ENCODE data around the gene CADM4. TPM values are rescaled to one million over a fixed set of nuclear protein-coding genes. Genes with fewer than 3 reads are reported as not detected.
A peak's percentile ranks its signal among the peaks of the same experiment; 100 is the strongest.

Gene CADM4, protein sequence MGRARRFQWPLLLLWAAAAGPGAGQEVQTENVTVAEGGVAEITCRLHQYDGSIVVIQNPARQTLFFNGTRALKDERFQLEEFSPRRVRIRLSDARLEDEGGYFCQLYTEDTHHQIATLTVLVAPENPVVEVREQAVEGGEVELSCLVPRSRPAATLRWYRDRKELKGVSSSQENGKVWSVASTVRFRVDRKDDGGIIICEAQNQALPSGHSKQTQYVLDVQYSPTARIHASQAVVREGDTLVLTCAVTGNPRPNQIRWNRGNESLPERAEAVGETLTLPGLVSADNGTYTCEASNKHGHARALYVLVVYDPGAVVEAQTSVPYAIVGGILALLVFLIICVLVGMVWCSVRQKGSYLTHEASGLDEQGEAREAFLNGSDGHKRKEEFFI
- 6.9 TPM for polyA plus RNA-seq (2013, experiment 1 of 2)
- 6.5 TPM for polyA plus RNA-seq (2013, experiment 2 of 2)

DNA sequence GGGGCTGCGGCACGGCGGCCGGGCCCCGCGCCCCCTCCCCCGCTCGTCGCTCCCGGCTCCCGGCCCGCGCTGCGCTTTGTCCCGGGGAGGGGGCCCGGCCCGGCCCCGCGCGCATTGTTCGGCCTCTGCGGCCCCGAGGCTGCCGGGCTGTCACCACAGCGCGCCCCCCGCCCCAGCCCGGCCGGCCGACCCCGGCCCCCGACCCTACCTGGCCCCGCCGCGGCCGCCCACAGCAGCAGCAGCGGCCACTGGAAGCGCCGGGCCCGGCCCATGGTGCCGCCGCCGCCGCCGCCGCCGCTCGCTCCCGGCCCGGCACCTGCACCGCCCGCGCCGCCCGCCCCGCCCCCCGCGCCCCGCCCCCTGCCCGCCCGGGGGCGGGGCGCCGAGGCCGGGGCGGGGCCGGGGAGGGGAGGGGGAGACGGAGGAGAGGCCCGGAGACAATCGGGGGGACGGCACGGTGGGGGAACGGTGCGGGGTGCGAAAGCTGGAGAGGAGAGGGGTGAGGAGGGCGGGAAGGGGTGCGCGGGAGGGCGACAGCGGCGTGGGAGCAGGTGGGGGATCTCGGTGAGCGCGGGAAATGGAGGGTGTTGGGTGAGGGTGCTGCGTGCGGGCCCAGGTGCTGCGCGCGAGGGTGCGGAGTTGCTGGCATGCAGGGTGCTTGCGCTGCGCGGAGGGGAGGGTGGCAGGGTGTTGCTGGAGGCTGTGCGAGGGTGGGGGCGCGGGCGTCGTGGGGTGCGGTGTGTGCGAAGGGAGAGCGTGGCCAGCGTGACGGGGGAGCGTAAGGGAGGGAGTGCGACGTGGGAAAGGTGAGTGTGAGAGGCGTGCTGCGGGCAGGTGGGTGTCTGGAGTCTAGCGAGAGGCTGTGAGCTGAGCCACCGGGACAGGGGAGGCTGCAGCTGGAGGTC is at the start of gene CADM4:
Gene CADM4 (minus strand): TSS at position 332 of the 905 bp plus-strand sequence. CDS start 60 bp downstream, at position 272.
- H4K8ac ChIP-seq (ENCODE audit: low read length): peak within 1 kb of the TSS; percentile 42
- H3K27ac ChIP-seq (ENCODE audit: low read length, poor library complexity, severe bottlenecking): no peak within 1 kb of the TSS
- H3K23ac ChIP-seq (ENCODE audit: low read length in 2 of 2): peak within 1 kb of the TSS in 1 of 2 experiments; percentile 20
- peak within 1 kb of the TSS in 1 of 2 experiments; percentile 68 for H3K14ac ChIP-seq (ENCODE audit: low read length in 2 of 2)
- 2% methylated on average over 51 of the region's 110 CpGs for WGBS
- H2BK15ac ChIP-seq (ENCODE audit: low read depth, poor library complexity, severe bottlenecking): no peak within 1 kb of the TSS
- peak within 1 kb of the TSS; percentile 50 for H2BK120ac ChIP-seq (ENCODE audit: low read depth, low read length)
- no peaks in the 10 kb centered on the region for H3K9me3 ChIP-seq (ENCODE audit: control insufficient read depth, low read length)
- peaks cover 0 to 36% of the 10 kb centered on the region in 2 experiments for H3K27me3 ChIP-seq (ENCODE audit: control insufficient read depth in 1 of 2, insufficient read depth in 1 of 2, low read length in 2 of 2)
- H3K4me3 ChIP-seq (ENCODE audit: insufficient read depth in 1 of 2, low read depth in 1 of 2, low read length in 2 of 2): peak within 1 kb of the TSS; percentile 62 to 81
- no peak within 1 kb of the TSS for H2BK5ac ChIP-seq (ENCODE audit: low read depth, low read length, poor library complexity, severe bottlenecking)
- H2AFZ ChIP-seq (ENCODE audit: low read depth, low read length): peak within 1 kb of the TSS; percentile 83
- no peak for DNase-seq
- no peaks in the 10 kb centered on the region for H3K36me3 ChIP-seq (ENCODE audit: control insufficient read depth in 1 of 2, insufficient read depth in 2 of 2, low read depth in 1 of 2, low read length in 2 of 2)
- H3K18ac ChIP-seq (ENCODE audit: low read depth in 1 of 2, low read length in 2 of 2): peak within 1 kb of the TSS in 1 of 2 experiments; percentile 54
- no peak within 1 kb of the TSS for H2BK12ac ChIP-seq (ENCODE audit: low read length in 2 of 2)
- H2AK5ac ChIP-seq (ENCODE audit: low read length, severe bottlenecking): no peak within 1 kb of the TSS
- H3K9ac ChIP-seq (ENCODE audit: low read length): no peak within 1 kb of the TSS
- peak within 1 kb of the TSS; percentile 5 for H4K91ac ChIP-seq (ENCODE audit: low read length)
- H3K79me1 ChIP-seq (replicated peaks; ENCODE audit: low read length, poor library complexity, severe bottlenecking): peaks cover 13% of the 10 kb centered on the region
- H3K4me1 ChIP-seq (ENCODE audit: control insufficient read depth, insufficient read depth, low read depth, low read length): peaks cover 30% of the 10 kb centered on the region
- peak within 1 kb of the TSS; percentile 97 for H3K4me2 ChIP-seq (ENCODE audit: low read length, poor library complexity, severe bottlenecking)
- no peak within 1 kb of the TSS for H3K4ac ChIP-seq (ENCODE audit: low read depth in 1 of 2, low read length in 2 of 2)

DNA sequence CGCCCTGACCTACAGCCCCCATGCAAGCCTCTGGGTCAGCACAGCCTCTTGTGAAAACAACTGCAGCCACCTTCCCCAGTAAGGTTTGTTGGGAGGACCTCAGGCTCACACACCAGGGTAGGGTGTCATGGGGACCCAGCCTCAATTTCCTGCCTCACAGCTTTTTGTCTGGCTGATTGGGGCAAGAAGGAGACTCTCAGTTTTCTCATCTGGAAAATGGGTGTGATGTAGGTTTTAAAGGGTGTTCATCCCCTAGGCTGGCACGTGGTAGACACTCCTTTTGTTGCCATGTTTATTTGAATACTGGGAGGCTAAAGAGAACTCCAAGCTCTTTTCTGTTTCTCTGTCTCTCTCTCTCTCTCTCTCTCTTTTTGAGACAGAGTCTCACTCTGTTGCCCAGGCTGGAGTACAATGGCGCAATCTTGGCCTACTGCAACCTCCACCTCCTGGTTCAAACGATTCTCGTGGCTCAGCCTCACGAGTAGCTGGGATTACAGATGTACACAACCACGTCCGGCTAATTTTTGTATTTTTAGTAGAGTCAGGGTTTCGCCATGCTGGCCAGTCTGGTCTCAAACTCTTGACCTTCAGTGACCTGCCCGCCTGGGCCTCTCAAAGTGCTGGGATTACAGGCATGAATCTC is 48.5 kb upstream of the CADM4 start:
- no peaks in the 10 kb centered on the region for H3K36me3 ChIP-seq (ENCODE audit: control insufficient read depth in 1 of 2, insufficient read depth in 2 of 2, low read depth in 1 of 2, low read length in 2 of 2)
- H3K79me1 ChIP-seq (replicated peaks; ENCODE audit: low read length, poor library complexity, severe bottlenecking): no peaks in the 10 kb centered on the region
- H2BK15ac ChIP-seq (ENCODE audit: low read depth, poor library complexity, severe bottlenecking): no peak overlapping the region
- no peak overlapping the region for H3K4ac ChIP-seq (ENCODE audit: low read depth in 1 of 2, low read length in 2 of 2)
- no peak overlapping the region for H3K27ac ChIP-seq (ENCODE audit: low read length, poor library complexity, severe bottlenecking)
- H2AFZ ChIP-seq (ENCODE audit: low read depth, low read length): no peak overlapping the region
- no peak overlapping the region for H3K4me2 ChIP-seq (ENCODE audit: low read length, poor library complexity, severe bottlenecking)
- H4K8ac ChIP-seq (ENCODE audit: low read length): no peak overlapping the region
- H2BK5ac ChIP-seq (ENCODE audit: low read depth, low read length, poor library complexity, severe bottlenecking): no peak overlapping the region
- no peak overlapping the region for H3K4me3 ChIP-seq (ENCODE audit: insufficient read depth in 1 of 2, low read depth in 1 of 2, low read length in 2 of 2)
- H2BK120ac ChIP-seq (ENCODE audit: low read depth, low read length): no peak overlapping the region
- H2BK12ac ChIP-seq (ENCODE audit: low read length in 2 of 2): no peak overlapping the region
- no peak for DNase-seq
- peaks cover 13% of the 10 kb centered on the region for H3K4me1 ChIP-seq (ENCODE audit: control insufficient read depth, insufficient read depth, low read depth, low read length)
- H3K9ac ChIP-seq (ENCODE audit: low read length): no peak overlapping the region
- H3K23ac ChIP-seq (ENCODE audit: low read length in 2 of 2): no peak overlapping the region
- no peak overlapping the region for H3K14ac ChIP-seq (ENCODE audit: low read length in 2 of 2)
- H3K27me3 ChIP-seq (ENCODE audit: control insufficient read depth in 1 of 2, insufficient read depth in 1 of 2, low read length in 2 of 2): no peaks in the 10 kb centered on the region
- no peak overlapping the region for H2AK5ac ChIP-seq (ENCODE audit: low read length, severe bottlenecking)
- H3K18ac ChIP-seq (ENCODE audit: low read depth in 1 of 2, low read length in 2 of 2): no peak overlapping the region
- H3K9me3 ChIP-seq (ENCODE audit: control insufficient read depth, low read length): peaks cover 24% of the 10 kb centered on the region
- no peak overlapping the region for H4K91ac ChIP-seq (ENCODE audit: low read length)
- 74% methylated on average over 10 of the region's 10 CpGs for WGBS

DNA sequence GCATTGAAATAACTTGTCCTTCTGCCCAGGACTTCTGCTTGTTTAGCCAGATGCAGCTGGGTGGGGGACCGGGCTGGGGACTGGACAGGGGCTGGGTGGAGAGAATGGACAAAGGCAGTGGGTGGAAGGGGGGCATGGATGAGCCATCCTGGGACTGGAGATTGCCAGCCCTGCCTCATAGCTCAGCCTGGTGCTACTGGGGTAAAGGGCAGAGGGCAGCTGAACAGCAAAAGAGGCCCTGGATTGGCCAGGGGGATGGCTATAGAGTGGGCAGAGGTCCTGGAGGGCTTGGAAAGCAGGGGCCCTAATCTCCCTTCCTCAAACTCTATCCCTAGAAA is 48.0 kb upstream of the CADM4 start:
- Histone ChIP-seq H3K4me3 (ENCODE audit: insufficient read depth in 1 of 2, low read depth in 1 of 2, low read length in 2 of 2) (no peak overlapping the region), H2AK5ac (ENCODE audit: low read length, severe bottlenecking) (no peak overlapping the region), H3K23ac (ENCODE audit: low read length in 2 of 2) (no peak overlapping the region), H3K4me2 (ENCODE audit: low read length, poor library complexity, severe bottlenecking) (no peak overlapping the region), H2BK15ac (ENCODE audit: low read depth, poor library complexity, severe bottlenecking) (no peak overlapping the region), H3K18ac (ENCODE audit: low read depth in 1 of 2, low read length in 2 of 2) (no peak overlapping the region), H3K4me1 (ENCODE audit: control insufficient read depth, insufficient read depth, low read depth, low read length) (peaks cover 13% of the 10 kb centered on the region), H2AFZ (ENCODE audit: low read depth, low read length) (no peak overlapping the region), H3K14ac (ENCODE audit: low read length in 2 of 2) (no peak overlapping the region), H3K27me3 (ENCODE audit: control insufficient read depth in 1 of 2, insufficient read depth in 1 of 2, low read length in 2 of 2) (no peaks in the 10 kb centered on the region), H3K79me1 (replicated peaks; ENCODE audit: low read length, poor library complexity, severe bottlenecking) (no peaks in the 10 kb centered on the region), H4K91ac (ENCODE audit: low read length) (no peak overlapping the region), H2BK5ac (ENCODE audit: low read depth, low read length, poor library complexity, severe bottlenecking) (no peak overlapping the region), H3K36me3 (ENCODE audit: control insufficient read depth in 1 of 2, insufficient read depth in 2 of 2, low read depth in 1 of 2, low read length in 2 of 2) (no peaks in the 10 kb centered on the region), H3K27ac (ENCODE audit: low read length, poor library complexity, severe bottlenecking) (no peak overlapping the region), H3K9ac (ENCODE audit: low read length) (peak overlapping the region; percentile 19), H4K8ac (ENCODE audit: low read length) (no peak overlapping the region), H3K9me3 (ENCODE audit: control insufficient read depth, low read length) (peaks cover 22% of the 10 kb centered on the region), H2BK12ac (ENCODE audit: low read length in 2 of 2) (no peak overlapping the region), H3K4ac (ENCODE audit: low read depth in 1 of 2, low read length in 2 of 2) (no peak overlapping the region), H2BK120ac (ENCODE audit: low read depth, low read length) (no peak overlapping the region)
- 79% methylated on average over 1 of the region's 1 CpG for WGBS
- no peak for DNase-seq

Measured in mesenchymal stem cell (in vitro differentiated cells and primary cell).